SK-N-SH (cell line): ENCODE results near the gene ANKRD12.

Experiments used
- CHD2 ChIP-seq: fragments of 150-350 bp; IDR thresholded peaks from 2 replicates; pipeline ENCODE4 v1.6.1; 2018; ENCODE audit warnings: low read length; ENCODE audit not compliant: partially characterized antibody
- GATA2 ChIP-seq: sonication (generic); formaldehyde crosslinking; IDR thresholded peaks from 2 replicates; pipeline ENCODE4 v1.5.0; 2020; ENCODE audit warnings: mild to moderate bottlenecking, missing genetic modification reagents
- MXI1 ChIP-seq: IDR thresholded peaks from 2 replicates; pipeline ENCODE4 v1.6.1; 2012; ENCODE audit warnings: mild to moderate bottlenecking, low read depth, low read length, improper control_type of control experiment
- NFIC ChIP-seq: IDR thresholded peaks from 2 replicates; pipeline ENCODE4 v1.4.0; 2012; ENCODE audit warnings: borderline replicate concordance
- NRF1 ChIP-seq: IDR thresholded peaks from 2 replicates; pipeline ENCODE4 v1.6.1; 2012; ENCODE audit warnings: low read depth, mild to moderate bottlenecking, low read length
- RXRA ChIP-seq: IDR thresholded peaks from 2 replicates; pipeline ENCODE4 v1.4.0; 2012; ENCODE audit warnings: low read depth, mild to moderate bottlenecking, borderline replicate concordance
- TF ChIP-seq, protein P1 (sequence below): IDR thresholded peaks from 2 replicates; pipeline ENCODE4 v1.4.0; 2012; ENCODE audit warnings: low read depth
- TF ChIP-seq, protein P2 (sequence below): fragments of 200-600 bp; sonication (generic); IDR thresholded peaks from 2 replicates; pipeline ENCODE4 v1.6.1; 2017; ENCODE audit warnings: antibody characterized with exemption, mild to moderate bottlenecking, moderate library complexity

DNA sequence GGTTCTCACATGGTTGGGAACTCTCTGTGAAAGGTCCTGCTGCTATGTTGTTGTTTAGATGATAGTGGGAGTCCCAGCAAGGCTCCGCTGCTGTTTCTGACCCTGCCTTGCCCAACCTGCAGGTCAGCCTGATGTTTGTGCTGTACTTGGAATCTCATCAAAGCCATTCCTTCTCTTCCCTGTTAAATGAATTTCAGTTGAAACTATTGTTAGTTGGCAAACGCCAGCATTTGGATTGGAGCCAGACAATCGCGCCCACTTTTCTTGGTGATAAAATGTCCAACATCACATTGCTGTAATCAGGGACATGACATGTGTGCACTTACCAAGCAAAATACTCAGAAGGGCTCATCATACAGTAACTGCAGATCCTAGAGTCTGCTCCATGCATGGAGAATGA, 185.2 kb downstream of the ANKRD12 start:
- TF ChIP-seq MXI1, result no peak
- TF ChIP-seq, protein P1, sequence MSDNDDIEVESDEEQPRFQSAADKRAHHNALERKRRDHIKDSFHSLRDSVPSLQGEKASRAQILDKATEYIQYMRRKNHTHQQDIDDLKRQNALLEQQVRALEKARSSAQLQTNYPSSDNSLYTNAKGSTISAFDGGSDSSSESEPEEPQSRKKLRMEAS, result no peak
- TF ChIP-seq, protein P2, sequence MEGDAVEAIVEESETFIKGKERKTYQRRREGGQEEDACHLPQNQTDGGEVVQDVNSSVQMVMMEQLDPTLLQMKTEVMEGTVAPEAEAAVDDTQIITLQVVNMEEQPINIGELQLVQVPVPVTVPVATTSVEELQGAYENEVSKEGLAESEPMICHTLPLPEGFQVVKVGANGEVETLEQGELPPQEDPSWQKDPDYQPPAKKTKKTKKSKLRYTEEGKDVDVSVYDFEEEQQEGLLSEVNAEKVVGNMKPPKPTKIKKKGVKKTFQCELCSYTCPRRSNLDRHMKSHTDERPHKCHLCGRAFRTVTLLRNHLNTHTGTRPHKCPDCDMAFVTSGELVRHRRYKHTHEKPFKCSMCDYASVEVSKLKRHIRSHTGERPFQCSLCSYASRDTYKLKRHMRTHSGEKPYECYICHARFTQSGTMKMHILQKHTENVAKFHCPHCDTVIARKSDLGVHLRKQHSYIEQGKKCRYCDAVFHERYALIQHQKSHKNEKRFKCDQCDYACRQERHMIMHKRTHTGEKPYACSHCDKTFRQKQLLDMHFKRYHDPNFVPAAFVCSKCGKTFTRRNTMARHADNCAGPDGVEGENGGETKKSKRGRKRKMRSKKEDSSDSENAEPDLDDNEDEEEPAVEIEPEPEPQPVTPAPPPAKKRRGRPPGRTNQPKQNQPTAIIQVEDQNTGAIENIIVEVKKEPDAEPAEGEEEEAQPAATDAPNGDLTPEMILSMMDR, result no peak
- TF ChIP-seq RXRA, result no peak
- no peak for TF ChIP-seq CHD2
- no peak for TF ChIP-seq NRF1
- no peak for TF ChIP-seq NFIC
- TF ChIP-seq GATA2 (CRISPR knock-in tag), result no peak
